WTC11 (cell line): Measurements from ENCODE around the gene FOXJ2. TPM values are rescaled to one million over a fixed set of nuclear protein-coding genes. Genes with fewer than 3 reads are reported as not detected.

Experiments used
- ATAC-seq: fragments of 200-7000 bp; cut with Tn5 transposase; 2 replicates; pipeline ENCODE4 v1.10.0; 2021; ENCODE audit warnings: mild to moderate bottlenecking, moderate library complexity
- CTCF ChIA-PET: fragments of 300-600 bp; sonication (Branson Sonifier 250); formaldehyde crosslinking; loops from one replicate; lab custom pipeline; 2021; ENCODE audit warnings: antibody characterized with exemption; lab: Charles Lee
- POLR2A ChIA-PET: fragments of 350-600 bp; sonication (Branson Sonifier 250); formaldehyde crosslinking; loops from one replicate; lab custom pipeline; 2021; ENCODE audit warnings: antibody characterized with exemption; lab: Charles Lee
- DNase-seq: peaks from one replicate; pipeline ENCODE4 v3.0.0; 2021; ENCODE audit warnings: low spot score
- H3K27ac Mint-ChIP-seq: 2 replicates; pipeline ENCODE4 v1.8.0; 2021; ENCODE audit warnings: mixed read lengths
- H3K27me3 Mint-ChIP-seq: 2 replicates; pipeline ENCODE4 v1.8.0; 2021; ENCODE audit warnings: low read depth, mild to moderate bottlenecking, moderate library complexity, mixed read lengths
- H3K36me3 Mint-ChIP-seq: 2 replicates; pipeline ENCODE4 v1.8.0; 2021; ENCODE audit warnings: mixed read lengths
- H3K4me1 Mint-ChIP-seq: 2 replicates; pipeline ENCODE4 v1.8.0; 2022; ENCODE audit warnings: mixed read lengths
- H3K4me3 Mint-ChIP-seq: 2 replicates; pipeline ENCODE4 v1.8.0; 2021; ENCODE audit warnings: mild to moderate bottlenecking, moderate library complexity, mixed read lengths
- H3K9me3 Mint-ChIP-seq: 2 replicates; pipeline ENCODE4 v1.8.0; 2021; ENCODE audit warnings: mixed read lengths
- CREB1 ChIP-seq: sonication (generic); formaldehyde crosslinking; IDR thresholded peaks from 2 replicates; pipeline ENCODE4 v1.8.0; 2023; ENCODE audit warnings: mild to moderate bottlenecking, missing genetic modification reagents
- CTCF ChIP-seq: fragments of 200-600 bp; IDR thresholded peaks from 2 replicates; pipeline ENCODE4 v1.8.0; 2022; ENCODE audit warnings: antibody characterized with exemption
- E2F1 ChIP-seq: sonication (generic); formaldehyde crosslinking; IDR thresholded peaks from 2 replicates; pipeline ENCODE4 v1.8.0; 2022; ENCODE audit warnings: mild to moderate bottlenecking, missing genetic modification reagents
- E2F4 ChIP-seq: sonication (generic); formaldehyde crosslinking; IDR thresholded peaks from 2 replicates; pipeline ENCODE4 v1.8.1; 2022; ENCODE audit warnings: low read depth, mild to moderate bottlenecking, moderate library complexity, missing genetic modification reagents, borderline replicate concordance
- E2F5 ChIP-seq: sonication (generic); formaldehyde crosslinking; IDR thresholded peaks from 2 replicates; pipeline ENCODE4 v1.8.1; 2022; ENCODE audit warnings: mild to moderate bottlenecking, moderate library complexity, missing genetic modification reagents
- EMX1 ChIP-seq: fragments of 250-450 bp; sonication (Bioruptor Pico); IDR thresholded peaks from 2 replicates; pipeline ENCODE4 v1.8.0; 2021; ENCODE audit warnings: mild to moderate bottlenecking
- FOXP4 ChIP-seq: sonication (generic); formaldehyde crosslinking; IDR thresholded peaks from 2 replicates; pipeline ENCODE4 v1.8.0; 2022; ENCODE audit warnings: mild to moderate bottlenecking, missing genetic modification reagents
- HMGA2 ChIP-seq: fragments of 250-450 bp; sonication (Bioruptor Pico); IDR thresholded peaks from 2 replicates; pipeline ENCODE4 v1.4.0; 2021; ENCODE audit warnings: mild to moderate bottlenecking, moderate library complexity
- MXD4 ChIP-seq: fragments of 250-450 bp; sonication (Bioruptor Pico); IDR thresholded peaks from 2 replicates; pipeline ENCODE4 v1.8.0; 2021; ENCODE audit warnings: mild to moderate bottlenecking, moderate library complexity, borderline replicate concordance
- NFE2L1 ChIP-seq: sonication (generic); formaldehyde crosslinking; IDR thresholded peaks from 2 replicates; pipeline ENCODE4 v1.8.1; 2023; ENCODE audit warnings: missing genetic modification reagents
- NR3C1 ChIP-seq: sonication (generic); formaldehyde crosslinking; conservative IDR thresholded peaks from 2 replicates; pipeline ENCODE4 v1.8.1; 2023; ENCODE audit warnings: low read depth, mild to moderate bottlenecking, missing genetic modification reagents
- ZNF671 ChIP-seq: fragments of 250-450 bp; sonication (Bioruptor Pico); IDR thresholded peaks from 2 replicates; pipeline ENCODE4 v1.8.0; 2021; ENCODE audit warnings: mild to moderate bottlenecking
- total RNA-seq: library from RNA; stranded (reverse); gene quantifications from 3 replicates; pipeline ENCODE4 v1.2.3, GENCODE V29; 2021

The FOXJ2 gene
- total RNA-seq, 1 experiment from 2014 or later, result 12.7 TPM

GRCh38 chr12:8075935-8076334 lies 43.4 kb downstream of the FOXJ2 start (continued):
- TF ChIP-seq CTCF, result no peak

- CTCF ChIA-PET, result interaction anchor here (0.8 to 2.6 kb wide), 2 partner anchors 30 to 49 kb away, joined by 3 to 41 read pairs; no protein-coding TSS in a partner anchor
- Mint-ChIP-seq H3K27me3 (no peaks in the 10 kb centered on the region), H3K9me3 (no peaks in the 10 kb centered on the region), H3K4me1 (peaks cover 34% of the 10 kb centered on the region), H3K36me3 (no peaks in the 10 kb centered on the region), H3K27ac (no peak overlapping the region), H3K4me3 (no peak overlapping the region)
- DNase-seq, result no peak
- no peak for TF ChIP-seq ZNF671 (CRISPR knock-in tag)
- POLR2A ChIA-PET, result no interaction called here
- ATAC-seq, result no peak
Measured at GRCh38 chr12:8076366-8076765, 43.9 kb downstream of the FOXJ2 start.

GRCh38 chr12:8077207-8077606 lies 44.7 kb downstream of the FOXJ2 start:
- ChIA-PET POLR2A (interaction anchor here (0.6 kb wide), 1 partner anchor 122 kb away, joined by 3 read pairs; no protein-coding TSS in a partner anchor), CTCF (interaction anchor here (0.8 to 2.6 kb wide), 8 partner anchors 17 to 269 kb away, joined by 3 to 41 read pairs (median 6); no protein-coding TSS in a partner anchor)
- H3K27me3 Mint-ChIP-seq, result no peaks in the 10 kb centered on the region

GRCh38 chr12:8078398-8078797 lies 45.9 kb downstream of the FOXJ2 start:
- 0 out of 2 replicates have a peak, but pooled peaks have one; percentile 12 for ATAC-seq
- peak; percentile 36 for DNase-seq
- Mint-ChIP-seq H3K9me3 (no peaks in the 10 kb centered on the region), H3K4me3 (no peak overlapping the region), H3K36me3 (no peaks in the 10 kb centered on the region), H3K4me1 (peaks cover 40% of the 10 kb centered on the region), H3K27me3 (no peaks in the 10 kb centered on the region; the same call in 1 of the 2 replicates), H3K27ac (no peak overlapping the region)
- TF ChIP-seq E2F4 (CRISPR knock-in tag), result no peak
- peak; percentile 37; the same call in 1 of the 2 replicates for TF ChIP-seq CTCF
- ChIA-PET CTCF (interaction anchor here (0.6 to 2.6 kb wide), 29 partner anchors 10 to 436 kb away, joined by 3 to 41 read pairs (median 4); partner anchors contain the start of gene C3AR1), POLR2A (interaction anchor here (0.7 kb wide), 1 partner anchor 145 kb away, joined by 3 read pairs; no protein-coding TSS in a partner anchor)

More at GRCh38 chr12:8077207-8077606, 44.7 kb downstream of the FOXJ2 start:
- TF ChIP-seq FOXP4 (CRISPR knock-in tag) (no peak), HMGA2 (no peak), NFE2L1 (CRISPR knock-in tag) (no peak), EMX1 (CRISPR knock-in tag) (no peak), NR3C1 (no peak), E2F5 (no peak), E2F1 (CRISPR knock-in tag) (no peak), MXD4 (no peak), CREB1 (CRISPR knock-in tag) (no peak)
- Mint-ChIP-seq H3K36me3 (no peaks in the 10 kb centered on the region), H3K4me3 (no peak overlapping the region), H3K27ac (peak overlapping the region; percentile 28), H3K9me3 (no peaks in the 10 kb centered on the region), H3K4me1 (peaks cover 34% of the 10 kb centered on the region)
- no peak for ATAC-seq
- DNase-seq, result no peak
